Measurements from ENCODE around the gene PPP1R3D.
"Not testable (repeated sequence)": the region's sequence is repeated elsewhere in the genome, so short reads cannot be mapped to it uniquely, and the experiment has no call there.

PPP1R3D gene

DNA sequence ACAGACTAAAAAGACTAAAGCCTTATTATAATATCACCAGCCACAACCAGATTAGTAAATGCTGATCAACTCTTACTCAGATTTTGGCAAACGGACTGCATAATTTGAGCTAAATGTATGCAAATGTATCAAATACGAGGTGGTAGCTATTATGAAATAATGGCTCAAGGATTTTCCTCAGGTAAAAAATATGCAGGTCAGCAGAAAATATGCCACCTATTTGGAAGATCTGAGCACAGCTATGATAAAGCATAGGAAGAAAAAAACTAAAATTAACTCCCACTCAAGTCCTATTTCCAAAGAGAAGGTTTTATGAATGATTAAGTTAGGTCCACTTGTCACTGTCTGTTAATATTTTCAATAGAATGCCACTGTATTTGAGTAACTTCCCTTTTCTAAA, 29.1 kb downstream of the PPP1R3D start:
- Histone ChIP-seq H3K9me3 (ENCODE audit: low read length) (no peaks in the 10 kb centered on the region), H3K27me3 (ENCODE audit: control insufficient read depth in 1 of 2, insufficient read depth in 2 of 2, low read length in 2 of 2) (no peaks in the 10 kb centered on the region), H3K4me3 (ENCODE audit: low read depth in 1 of 2, low read length in 2 of 2) (no peak overlapping the region), H3K36me3 (ENCODE audit: insufficient read depth, low read length) (no peaks in the 10 kb centered on the region), H3K9ac (ENCODE audit: low read length) (no peak overlapping the region), H3K4me1 (ENCODE audit: insufficient read depth, low read length) (no peaks in the 10 kb centered on the region), H3K27ac (ENCODE audit: low read depth, low read length) (no peak overlapping the region)

- Histone ChIP-seq H3K27ac (ENCODE audit: low read depth, low read length) (no peak overlapping the region), H3K36me3 (ENCODE audit: insufficient read depth, low read length) (no peaks in the 10 kb centered on the region), H3K9me3 (ENCODE audit: low read length) (no peaks in the 10 kb centered on the region), H3K9ac (ENCODE audit: low read length) (no peak overlapping the region), H3K27me3 (ENCODE audit: control insufficient read depth in 1 of 2, insufficient read depth in 2 of 2, low read length in 2 of 2) (no peaks in the 10 kb centered on the region), H3K4me3 (ENCODE audit: low read depth in 1 of 2, low read length in 2 of 2) (no peak overlapping the region), H3K4me1 (ENCODE audit: insufficient read depth, low read length) (no peaks in the 10 kb centered on the region)
Observed at GRCh38 chr20:59908855-59909254, 31.2 kb downstream of the PPP1R3D start.

GRCh38 chr20:59903621-59904020, 36.5 kb downstream of the PPP1R3D start:
- Histone ChIP-seq H3K9me3 (ENCODE audit: low read length) (no peaks in the 10 kb centered on the region), H3K4me3 (ENCODE audit: low read depth in 1 of 2, low read length in 2 of 2) (no peak overlapping the region), H3K36me3 (ENCODE audit: insufficient read depth, low read length) (no peaks in the 10 kb centered on the region), H3K27me3 (ENCODE audit: control insufficient read depth in 1 of 2, insufficient read depth in 2 of 2, low read length in 2 of 2) (no peaks in the 10 kb centered on the region), H3K4me1 (ENCODE audit: insufficient read depth, low read length) (no peaks in the 10 kb centered on the region), H3K27ac (ENCODE audit: low read depth, low read length) (no peak overlapping the region), H3K9ac (ENCODE audit: low read length) (no peak overlapping the region)

- Histone ChIP-seq H3K9ac (ENCODE audit: low read length) (no peak overlapping the region), H3K36me3 (ENCODE audit: insufficient read depth, low read length) (no peaks in the 10 kb centered on the region), H3K4me3 (ENCODE audit: low read depth in 1 of 2, low read length in 2 of 2) (no peak overlapping the region), H3K27me3 (ENCODE audit: control insufficient read depth in 1 of 2, insufficient read depth in 2 of 2, low read length in 2 of 2) (no peaks in the 10 kb centered on the region), H3K4me1 (ENCODE audit: insufficient read depth, low read length) (no peaks in the 10 kb centered on the region), H3K27ac (ENCODE audit: low read depth, low read length) (no peak overlapping the region), H3K9me3 (ENCODE audit: low read length) (no peaks in the 10 kb centered on the region)
Observed at GRCh38 chr20:59902470-59902869, 37.6 kb downstream of the PPP1R3D start.

- Histone ChIP-seq H3K27me3 (ENCODE audit: control insufficient read depth in 1 of 2, insufficient read depth in 2 of 2, low read length in 2 of 2) (no peaks in the 10 kb centered on the region), H3K9me3 (ENCODE audit: low read length) (no peaks in the 10 kb centered on the region), H3K27ac (ENCODE audit: low read depth, low read length) (no peak overlapping the region), H3K4me1 (ENCODE audit: insufficient read depth, low read length) (no peaks in the 10 kb centered on the region), H3K9ac (ENCODE audit: low read length) (no peak overlapping the region), H3K4me3 (ENCODE audit: low read depth in 1 of 2, low read length in 2 of 2) (no peak overlapping the region), H3K36me3 (ENCODE audit: insufficient read depth, low read length) (no peaks in the 10 kb centered on the region)
Observed at GRCh38 chr20:59895908-59896307, 44.2 kb downstream of the PPP1R3D start.

DNA sequence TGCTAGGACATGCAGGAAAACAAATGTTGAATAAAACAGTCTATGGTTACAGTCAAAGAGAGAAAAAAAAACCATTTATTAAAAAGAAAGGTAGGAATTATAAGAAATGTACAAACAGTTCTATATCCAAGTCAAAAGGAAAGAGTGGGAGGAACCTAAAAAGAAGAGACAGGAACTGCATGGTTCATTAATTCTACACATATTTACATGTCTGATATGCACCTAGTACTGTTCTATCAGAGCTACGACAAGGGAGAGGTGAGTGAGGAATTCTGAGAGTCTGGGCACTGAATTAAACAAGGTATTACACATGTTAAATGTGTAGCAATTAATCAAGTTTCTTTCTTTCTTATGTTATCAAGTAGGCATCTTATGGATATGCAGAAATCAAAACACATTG, 48.5 kb downstream of the PPP1R3D start:
- H3K9me3 ChIP-seq (ENCODE audit: low read length): no peaks in the 10 kb centered on the region
- no peak overlapping the region for H3K4me3 ChIP-seq (ENCODE audit: low read depth in 1 of 2, low read length in 2 of 2)
- no peaks in the 10 kb centered on the region for H3K27me3 ChIP-seq (ENCODE audit: control insufficient read depth in 1 of 2, insufficient read depth in 2 of 2, low read length in 2 of 2)
- no peak overlapping the region for H3K27ac ChIP-seq (ENCODE audit: low read depth, low read length)
- H3K9ac ChIP-seq (ENCODE audit: low read length): no peak overlapping the region
- no peaks in the 10 kb centered on the region for H3K36me3 ChIP-seq (ENCODE audit: insufficient read depth, low read length)
- H3K4me1 ChIP-seq (ENCODE audit: insufficient read depth, low read length): no peaks in the 10 kb centered on the region

DNA sequence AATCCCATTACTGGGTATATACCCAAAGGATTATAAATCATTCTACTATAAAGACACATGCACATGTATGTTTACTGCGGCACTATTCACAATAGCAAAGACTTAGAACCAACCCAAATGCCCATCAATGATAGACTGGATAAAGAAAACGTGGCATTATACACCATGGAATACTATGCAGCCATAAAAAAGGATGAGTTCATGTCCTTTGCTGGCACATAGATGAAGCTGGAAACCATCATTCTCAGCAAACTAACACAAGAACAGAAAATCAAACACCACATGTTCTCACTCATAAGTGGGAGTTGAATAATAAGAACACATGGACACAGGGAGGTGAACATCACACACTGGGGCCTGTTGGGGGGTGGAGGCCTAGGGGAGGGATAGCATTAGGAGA, 50.1 kb downstream of the PPP1R3D start:
- H3K4me1 ChIP-seq (ENCODE audit: insufficient read depth, low read length); H3K9me3 ChIP-seq (ENCODE audit: low read length); H3K4me3 ChIP-seq (ENCODE audit: low read depth in 1 of 2, low read length in 2 of 2); H3K36me3 ChIP-seq (ENCODE audit: insufficient read depth, low read length); H3K27me3 ChIP-seq (ENCODE audit: control insufficient read depth in 1 of 2, insufficient read depth in 2 of 2, low read length in 2 of 2); H3K9ac ChIP-seq (ENCODE audit: low read length); H3K27ac ChIP-seq (ENCODE audit: low read depth, low read length): not testable (repeated sequence)

GRCh38 chr20:59888050-59888449, 52.1 kb downstream of the PPP1R3D start:
- H3K27me3 ChIP-seq (ENCODE audit: control insufficient read depth in 1 of 2, insufficient read depth in 2 of 2, low read length in 2 of 2): no peaks in the 10 kb centered on the region
- H3K27ac ChIP-seq (ENCODE audit: low read depth, low read length): no peak overlapping the region
- no peaks in the 10 kb centered on the region for H3K36me3 ChIP-seq (ENCODE audit: insufficient read depth, low read length)
- no peak overlapping the region for H3K9ac ChIP-seq (ENCODE audit: low read length)
- no peaks in the 10 kb centered on the region for H3K4me1 ChIP-seq (ENCODE audit: insufficient read depth, low read length)
- H3K9me3 ChIP-seq (ENCODE audit: low read length): no peaks in the 10 kb centered on the region
- H3K4me3 ChIP-seq (ENCODE audit: low read depth in 1 of 2, low read length in 2 of 2): no peak overlapping the region
